GM23338 (cell line): ENCODE results near the gene PCSK2. TPM values are rescaled to one million over a fixed set of nuclear protein-coding genes. Genes with fewer than 3 reads are reported as not detected.

Source experiments
- ATAC-seq: fragments of 200-7000 bp; cut with Tn5 transposase; 3 replicates; pipeline ENCODE4 v1.9.1; 2020
- DNase-seq: peaks from one replicate; pipeline ENCODE4 v3.0.0-alpha.2; 2015; ENCODE audit warnings: low spot score
- H2AFZ ChIP-seq: fragments of 200-600 bp; sonication (generic); 2 replicates; pipeline ENCODE4 v1.8.0; 2016; ENCODE audit warnings: antibody characterized with exemption, mild to moderate bottlenecking, moderate library complexity
- H3F3A ChIP-seq: fragments of 200-600 bp; sonication (generic); replicated peaks from 2 replicates; pipeline ENCODE4 v1.8.0; 2017; ENCODE audit warnings: antibody characterized with exemption, mixed run types, low read depth
- H3K27ac ChIP-seq: fragments of 200-600 bp; sonication (generic); 2 replicates; pipeline ENCODE4 v1.6.1; 2016; ENCODE audit warnings: low read depth
- H3K27me3 ChIP-seq: fragments of 200-600 bp; sonication (generic); 2 replicates; pipeline ENCODE4 v1.8.0; 2016; ENCODE audit warnings: mild to moderate bottlenecking, mixed run types, moderate library complexity; ENCODE audit not compliant: insufficient read depth
- H3K36me3 ChIP-seq: fragments of 200-600 bp; sonication (generic); 2 replicates; pipeline ENCODE4 v1.8.0; 2016; ENCODE audit warnings: mild to moderate bottlenecking; ENCODE audit not compliant: insufficient read depth
- H3K4me1 ChIP-seq: fragments of 200-600 bp; sonication (generic); 2 replicates; pipeline ENCODE4 v1.8.0; 2016; ENCODE audit warnings: mild to moderate bottlenecking, moderate library complexity; ENCODE audit not compliant: insufficient read depth
- H3K4me2 ChIP-seq: fragments of 200-600 bp; sonication (generic); 2 replicates; pipeline ENCODE4 v1.7.1; 2017; ENCODE audit warnings: mixed run types
- H3K4me3 ChIP-seq: fragments of 200-600 bp; sonication (generic); 2 replicates; pipeline ENCODE4 v1.6.1; 2016; ENCODE audit warnings: mixed run types
- H3K79me2 ChIP-seq: fragments of 200-600 bp; sonication (generic); replicated peaks from 2 replicates; pipeline ENCODE4 v1.8.0; 2017; ENCODE audit warnings: mild to moderate bottlenecking; ENCODE audit not compliant: insufficient read depth
- H3K9me2 ChIP-seq: fragments of 200-600 bp; sonication (generic); 2 replicates; pipeline ENCODE4 v1.8.0; 2017; ENCODE audit not compliant: insufficient read depth
- H4K20me1 ChIP-seq: fragments of 200-600 bp; sonication (generic); replicated peaks from 2 replicates; pipeline ENCODE4 v1.8.0; 2017; ENCODE audit warnings: mild to moderate bottlenecking; ENCODE audit not compliant: insufficient read depth
- H3K27ac Mint-ChIP-seq: 2 replicates; pipeline ENCODE4 v1.8.0; 2020; ENCODE audit warnings: inconsistent platforms, mild to moderate bottlenecking, moderate library complexity, mixed read lengths
- H3K27me3 Mint-ChIP-seq: 3 replicates; pipeline ENCODE4 v1.8.0; 2022; ENCODE audit warnings: low read depth, mild to moderate bottlenecking, moderate library complexity, mixed read lengths, inconsistent platforms; ENCODE audit not compliant: insufficient read depth, poor library complexity
- H3K36me3 Mint-ChIP-seq: 3 replicates; pipeline ENCODE4 v1.8.0; 2021; ENCODE audit warnings: low read depth, mild to moderate bottlenecking, inconsistent platforms, moderate library complexity, mixed read lengths
- H3K4me1 Mint-ChIP-seq: 3 replicates; pipeline ENCODE4 v1.8.0; 2020; ENCODE audit warnings: mild to moderate bottlenecking, inconsistent platforms, mixed read lengths
- H3K4me3 Mint-ChIP-seq: 3 replicates; pipeline ENCODE4 v1.8.0; 2021; ENCODE audit warnings: moderate library complexity, mild to moderate bottlenecking, inconsistent platforms, mixed read lengths
- H3K9me3 Mint-ChIP-seq: 3 replicates; pipeline ENCODE4 v1.8.0; 2020; ENCODE audit warnings: moderate library complexity, mild to moderate bottlenecking, inconsistent platforms, mixed read lengths
- CREB1 ChIP-seq: fragments of 250-450 bp; sonication (Bioruptor Pico); IDR thresholded peaks from 2 replicates; pipeline ENCODE4 v1.5.0; 2020; ENCODE audit warnings: low read depth, mild to moderate bottlenecking, moderate library complexity
- CTCF ChIP-seq, 2 experiments: fragments of 200-600 bp in 1 of 2; sonication (generic) in 1 of 2; conservative IDR thresholded peaks; 2 replicates each; pipeline versions ENCODE4 v1.5.1 to v1.6.1; 2016 to 2017; ENCODE audit warnings: antibody characterized with exemption in 2 of 2, low read depth in 2 of 2, mild to moderate bottlenecking in 2 of 2, moderate library complexity in 1 of 2
- ETS1 ChIP-seq: IDR thresholded peaks from 2 replicates; pipeline ENCODE4 v1.6.1; 2016; ENCODE audit warnings: antibody characterized with exemption
- EZH2 ChIP-seq: fragments of 200-600 bp; sonication (generic); IDR thresholded peaks from one replicate; pipeline ENCODE4 v1.8.0; 2017; ENCODE audit warnings: antibody characterized with exemption, mild to moderate bottlenecking, low read depth; ENCODE audit not compliant: unreplicated experiment
- JUNB ChIP-seq: IDR thresholded peaks from one replicate; pipeline ENCODE4 v1.6.1; 2016; ENCODE audit warnings: antibody characterized with exemption; ENCODE audit not compliant: unreplicated experiment
- POLR2AphosphoS5 ChIP-seq: IDR thresholded peaks from 2 replicates; pipeline ENCODE4 v1.6.1; 2016; ENCODE audit warnings: antibody characterized with exemption, low read depth
- STAT1 ChIP-seq: IDR thresholded peaks from one replicate; pipeline ENCODE4 v1.6.1; 2016; ENCODE audit warnings: antibody characterized with exemption; ENCODE audit not compliant: unreplicated experiment
- ZNF114 ChIP-seq: fragments of 250-450 bp; sonication (Bioruptor Pico); IDR thresholded peaks from 2 replicates; pipeline ENCODE4 v1.5.0; 2020; ENCODE audit warnings: mild to moderate bottlenecking, moderate library complexity
- ZNF462 ChIP-seq: fragments of 250-450 bp; sonication (Bioruptor Pico); IDR thresholded peaks from 2 replicates; pipeline ENCODE4 v1.5.0; 2020; ENCODE audit warnings: mild to moderate bottlenecking, moderate library complexity
- polyA plus RNA-seq: library from polyadenylated mRNA; unstranded; fragments of >200 nt; fragmentation: Nextera tagmentation; extraction: Ambion mirVana; gene quantifications from 2 replicates; pipeline ENCODE4 v1.2.1, GENCODE V29; 2016
- total RNA-seq: library from RNA; depleted of rRNA; stranded (reverse); fragments of >200 nt; shearing (Covaris generic); gene quantifications from 2 replicates; pipeline ENCODE4 v1.2.3, GENCODE V29; 2014

PCSK2 gene
- total and polyA plus RNA-seq, 2 experiments from 2014 or later = 0.37 to 1.1 TPM

- Mint-ChIP-seq H3K27me3 (peaks cover 18% of the 10 kb centered on the region), H3K9me3 (no peaks in the 10 kb centered on the region), H3K4me3 (no peak overlapping the region), H3K27ac (no peak overlapping the region), H3K4me1 (peaks cover 17% of the 10 kb centered on the region), H3K36me3 (no peaks in the 10 kb centered on the region)
- Histone ChIP-seq H3K4me3 (no peak overlapping the region), H4K20me1 (no peaks in the 10 kb centered on the region), H3K79me2 (no peaks in the 10 kb centered on the region), H3F3A (no peaks in the 10 kb centered on the region), H3K27me3 (0 out of 2 replicates have a peak, but pooled peaks cover 4% of the 10 kb centered on the region), H3K27ac (no peak overlapping the region), H3K36me3 (no peaks in the 10 kb centered on the region), H3K4me1 (no peaks in the 10 kb centered on the region), H3K9me2 (no peaks in the 10 kb centered on the region), H3K4me2 (no peak overlapping the region), H2AFZ (no peak overlapping the region)
- TF ChIP-seq JUNB (no peak), ZNF462 (CRISPR knock-in tag) (no peak), ETS1 (no peak), CREB1 (CRISPR knock-in tag) (no peak), ZNF114 (CRISPR knock-in tag) (no peak), POLR2AphosphoS5 (no peak), CTCF (conservative IDR thresholded peaks at IDR 0.05; ENCODE audit: low read depth in 2 of 2) (no peak), EZH2 (no peak), STAT1 (no peak)
- ATAC-seq = no peak
- DNase-seq = peak; percentile 36
Observed at GRCh38 chr20:17502105-17502504, 275.3 kb downstream of the PCSK2 start.
